Stimulated activated CD8-positive, alpha-beta memory T cell treated with anti-CD3 and anti-CD28 coated beads, Interleukin-4, amount 100 ng/mL, for 4 hours (primary cell): Measurements from ENCODE around the gene PLBD2.
A peak's percentile ranks its signal among the peaks of the same experiment; 100 is the strongest.
"Not testable (repeated sequence)": the region's sequence is repeated elsewhere in the genome, so short reads cannot be mapped to it uniquely, and the experiment has no call there.

Experiments used
- DNase-seq, 2 donors: peaks; one replicate each; pipeline ENCODE4 v3.0.0-alpha.2; 2020; ENCODE audit warnings: low read depth in 2 of 2, low spot score in 1 of 2

Gene PLBD2

GRCh38 chr12:113333877-113334785 lies 24.3 kb upstream of the PLBD2 start:
- no peak for DNase-seq

GRCh38 chr12:113334786-113335539 lies 23.4 kb upstream of the PLBD2 start, which contains the start of gene SLC8B1:
Gene SLC8B1 (minus strand): TSS chr12:113335109. CDS start chr12:113332878, 2,231 bp downstream.
- peak; percentile 69 to 89 for DNase-seq

GRCh38 chr12:113339540-113339939 lies 18.8 kb upstream of the PLBD2 start:
- DNase-seq: no peak

GRCh38 chr12:113340061-113340460 lies 18.3 kb upstream of the PLBD2 start:
- DNase-seq: no peak

GRCh38 chr12:113341535-113341934 lies 16.9 kb upstream of the PLBD2 start:
- DNase-seq: no peak

GRCh38 chr12:113345318-113345717 lies 13.1 kb upstream of the PLBD2 start:
- no peak for DNase-seq

- no peak for DNase-seq
These were observed 12.0 kb upstream of the PLBD2 start for GRCh38 chr12:113346353-113346752.

- no peak for DNase-seq
These were observed 11.3 kb upstream of the PLBD2 start for GRCh38 chr12:113347107-113347506.

- DNase-seq: no peak
These were observed 10.5 kb upstream of the PLBD2 start for GRCh38 chr12:113347892-113348291.

- no peak for DNase-seq
These were observed 9.4 kb upstream of the PLBD2 start for GRCh38 chr12:113348849-113349536.

- no peak for DNase-seq
These were observed 7.3 kb upstream of the PLBD2 start for GRCh38 chr12:113351089-113351488.

GRCh38 chr12:113354192-113354591 lies 4.2 kb upstream of the PLBD2 start:
- DNase-seq: not testable (repeated sequence)

GRCh38 chr12:113359133-113359938 lies 949 bp downstream of the PLBD2 start:
- no peak for DNase-seq

- DNase-seq: no peak
These were observed 1.8 kb downstream of the PLBD2 start for GRCh38 chr12:113359939-113360748.

- DNase-seq: no peak
These were observed 3.4 kb downstream of the PLBD2 start for GRCh38 chr12:113361574-113362370.

GRCh38 chr12:113364698-113365097 lies 6.3 kb downstream of the PLBD2 start:
- DNase-seq: no peak

- DNase-seq: no peak
These were observed 7.4 kb downstream of the PLBD2 start for GRCh38 chr12:113365639-113366395.

GRCh38 chr12:113366827-113367226 lies 8.4 kb downstream of the PLBD2 start:
- no peak for DNase-seq
